GM21619 (cell line): ENCODE results near the gene CSN1S1.

Source experiments
- ATAC-seq: cut with Tn5 transposase; IDR thresholded peaks from one replicate; pipeline ENCODE4 v1.9.1; 2021; ENCODE audit not compliant: unreplicated experiment

Gene CSN1S1

DNA sequence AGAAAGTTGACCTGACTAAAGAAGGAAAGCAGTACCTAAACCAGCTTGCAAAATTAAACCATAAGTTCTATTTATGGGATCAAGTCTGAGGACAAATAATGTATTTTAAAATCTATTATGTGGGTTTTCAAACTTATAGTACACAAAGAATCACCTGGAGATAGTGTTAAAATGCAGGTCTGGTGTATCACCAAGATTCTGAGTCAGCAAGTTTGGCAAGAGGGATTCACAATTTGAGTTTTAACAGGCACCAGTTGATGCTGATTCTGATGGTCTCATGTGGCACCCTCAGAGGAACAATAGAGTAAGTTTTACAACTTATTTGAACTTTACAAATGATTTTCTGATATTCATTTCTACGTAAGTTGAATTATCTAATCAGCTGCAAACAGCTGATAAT lies 55.8 kb downstream of the CSN1S1 start:
- ATAC-seq = no peak

DNA sequence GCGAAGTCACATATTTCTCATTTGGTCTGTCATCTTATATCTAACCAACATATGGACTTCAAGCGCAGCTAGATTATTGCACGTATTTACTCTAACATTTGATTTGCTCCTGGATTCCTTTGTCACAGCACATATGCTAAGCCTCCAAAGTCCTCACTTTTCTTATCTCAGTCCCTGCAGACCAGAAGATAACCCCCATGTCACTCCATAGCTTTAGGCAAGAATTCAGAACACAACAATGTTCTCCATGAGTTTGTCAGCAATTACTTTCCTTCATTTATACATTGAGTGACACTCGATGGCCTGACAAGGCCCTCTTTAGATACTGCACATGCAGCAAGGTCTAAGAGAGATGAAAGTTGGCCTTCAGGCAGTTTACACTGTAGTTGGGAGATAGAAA lies 60.1 kb downstream of the CSN1S1 start:
- no peak for ATAC-seq

DNA sequence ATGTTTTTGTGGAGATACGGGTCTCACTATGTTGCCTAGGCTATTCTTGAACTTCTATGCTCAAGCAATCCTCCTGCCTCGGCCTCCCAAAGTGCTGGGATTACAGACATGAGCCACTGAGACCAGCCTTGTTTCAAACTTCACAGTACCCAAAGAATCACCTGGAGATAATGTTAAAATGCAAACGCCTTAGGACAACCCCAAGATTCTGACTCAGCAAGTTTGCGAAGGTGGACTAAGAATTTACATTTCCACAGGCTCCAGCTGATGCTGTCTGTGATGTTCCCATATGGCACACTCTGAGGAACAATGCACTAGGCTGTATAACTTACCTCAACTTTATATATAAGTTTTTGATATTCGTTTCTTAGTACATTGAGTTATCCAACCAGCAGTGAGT lies 63.9 kb downstream of the CSN1S1 start:
- ATAC-seq = no peak

DNA sequence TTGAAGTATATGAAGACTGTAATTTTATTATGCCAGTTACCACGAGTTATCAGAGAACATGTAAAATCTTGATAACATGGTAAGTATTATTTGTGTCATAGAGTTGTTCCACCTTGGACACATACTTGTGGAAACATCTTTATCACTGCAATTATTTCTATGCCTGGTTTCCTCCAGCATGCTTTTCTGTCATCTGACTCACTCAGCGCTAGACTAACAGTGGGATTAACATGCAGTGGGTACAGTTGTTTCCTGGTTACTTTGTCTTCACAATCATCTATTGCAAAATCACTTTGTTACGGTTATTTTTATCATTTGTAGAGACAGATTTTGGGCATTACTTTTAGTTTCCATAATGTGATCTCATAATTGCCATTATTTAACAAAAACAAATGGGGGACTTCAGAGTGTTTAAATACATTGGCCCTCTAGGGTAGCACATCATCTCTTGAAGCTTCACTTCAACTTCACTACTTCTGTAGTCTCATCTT lies 64.7 kb downstream of the CSN1S1 start, which contains the start of gene STATH:
TSS of gene STATH (plus strand) at position 441 of the 491 bp plus-strand sequence. CDS start 2,472 bp downstream, outside the sequence.
- ATAC-seq = no peak
